Endometrial microvascular endothelial cells (primary cell): ENCODE results near the gene UBE4B. TPM values are rescaled to one million over a fixed set of nuclear protein-coding genes. Genes with fewer than 3 reads are reported as not detected.

Experiments used
- in situ Hi-C: cut with HindIII; loops from 2 replicates; pipeline ENCODE4 v1.10.0; 2017; ENCODE audit warnings: low sequenced_read_pairs, low pct_unique_long_range_greater_than_20kb; ENCODE audit errors: inconsistent ontology term
- total RNA-seq: library from RNA; depleted of rRNA; stranded (reverse); fragments of >200 nt; gene quantifications from one replicate; pipeline ENCODE4 v1.2.3, GENCODE V29; 2015; ENCODE audit errors: inconsistent ontology term

UBE4B gene
- total RNA-seq, 1 donor from 2014 or later: 40.1 TPM

GRCh38 chr1:10152709-10153284, 120.0 kb downstream of the UBE4B start:
- in situ Hi-C loops: no loop called here

DNA sequence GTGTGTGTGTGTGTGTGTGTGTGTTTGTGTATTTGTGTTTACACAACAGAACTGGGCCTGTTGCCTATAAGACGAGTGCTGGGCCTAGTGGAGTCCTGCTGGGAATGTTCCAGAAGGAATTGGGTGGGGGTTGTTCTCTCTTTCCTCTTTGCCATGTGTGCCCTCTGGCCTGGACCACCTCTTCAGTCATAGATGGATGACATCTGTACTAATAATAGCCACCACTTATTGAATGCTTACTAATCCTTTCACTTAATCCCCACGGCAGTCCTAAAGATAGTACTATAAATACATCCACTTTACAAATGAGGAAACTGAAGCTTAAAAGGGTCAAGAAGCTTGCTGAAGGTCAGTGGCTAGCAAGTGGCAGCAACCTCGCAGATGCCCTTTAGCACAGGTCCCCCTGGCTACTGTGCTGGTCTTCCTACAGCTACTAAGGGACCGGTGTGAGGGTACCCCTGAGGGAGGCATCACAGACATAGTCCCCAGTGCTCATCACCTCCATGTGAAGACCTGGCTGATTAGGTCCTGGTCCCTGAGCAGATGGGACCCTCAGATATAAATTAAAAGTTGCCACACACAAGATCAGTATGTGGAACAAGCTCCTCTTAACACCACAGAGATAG, 122.4 kb downstream of the UBE4B start:
- in situ Hi-C loops: no loop called here

DNA sequence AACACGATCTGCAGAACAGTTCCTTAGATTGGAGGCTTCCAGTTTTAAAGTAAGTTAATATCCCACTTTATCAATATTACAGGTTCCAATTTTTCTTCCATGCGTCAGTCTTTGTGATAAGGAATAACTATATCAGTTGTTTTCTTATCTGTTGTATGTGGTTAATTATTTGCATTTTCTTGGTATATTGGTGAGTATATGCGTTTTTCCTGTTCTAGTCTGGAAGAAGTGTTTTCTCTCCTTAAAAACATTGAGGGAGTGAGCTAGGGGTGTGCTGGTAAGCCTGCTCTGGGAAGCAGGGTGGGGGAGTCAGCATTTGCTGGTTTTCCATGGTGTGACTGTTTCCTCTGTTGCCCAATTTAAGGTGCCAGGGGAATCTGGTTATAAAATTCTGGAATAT, 127.4 kb downstream of the UBE4B start:
- in situ Hi-C loops: no loop called here

GRCh38 chr1:10160907-10161490, 128.2 kb downstream of the UBE4B start:
- in situ Hi-C loops: no loop called here

DNA sequence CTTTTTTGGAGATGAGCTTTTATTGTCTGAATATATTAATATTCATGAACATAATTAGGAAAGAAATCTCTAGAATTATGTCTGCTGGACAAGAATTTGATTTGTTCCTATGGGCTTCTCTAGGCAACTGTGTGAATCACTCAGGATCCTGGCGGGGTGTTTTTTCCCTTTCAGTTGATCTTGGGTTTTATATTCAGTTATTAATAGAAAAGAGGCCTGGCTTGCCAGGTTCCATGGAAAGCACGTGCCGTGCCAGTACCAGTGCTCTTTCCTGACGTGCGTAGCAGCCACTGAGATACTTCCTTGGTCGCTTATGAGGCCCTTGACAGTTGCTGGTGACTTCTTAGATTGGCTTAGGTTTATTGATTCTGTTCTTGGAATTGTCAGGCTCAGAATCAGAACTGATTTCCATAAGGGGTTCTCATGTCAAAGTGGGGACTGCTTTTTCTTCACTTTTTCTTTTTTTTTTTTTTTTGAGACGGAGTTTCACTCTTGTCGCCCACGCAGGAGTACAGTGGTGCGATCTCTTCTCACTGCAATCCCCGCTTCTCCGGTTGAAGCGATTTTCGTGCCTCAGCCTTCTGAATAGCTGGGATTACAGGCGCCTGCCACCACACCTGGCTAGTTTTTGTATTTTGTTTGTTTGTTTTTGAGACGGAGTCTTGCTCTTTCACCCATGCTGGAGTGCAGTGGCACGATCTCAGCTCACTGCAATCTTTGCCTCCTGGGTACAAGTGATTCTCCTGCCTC, 129.0 kb downstream of the UBE4B start:
- in situ Hi-C loops: no loop called here

DNA sequence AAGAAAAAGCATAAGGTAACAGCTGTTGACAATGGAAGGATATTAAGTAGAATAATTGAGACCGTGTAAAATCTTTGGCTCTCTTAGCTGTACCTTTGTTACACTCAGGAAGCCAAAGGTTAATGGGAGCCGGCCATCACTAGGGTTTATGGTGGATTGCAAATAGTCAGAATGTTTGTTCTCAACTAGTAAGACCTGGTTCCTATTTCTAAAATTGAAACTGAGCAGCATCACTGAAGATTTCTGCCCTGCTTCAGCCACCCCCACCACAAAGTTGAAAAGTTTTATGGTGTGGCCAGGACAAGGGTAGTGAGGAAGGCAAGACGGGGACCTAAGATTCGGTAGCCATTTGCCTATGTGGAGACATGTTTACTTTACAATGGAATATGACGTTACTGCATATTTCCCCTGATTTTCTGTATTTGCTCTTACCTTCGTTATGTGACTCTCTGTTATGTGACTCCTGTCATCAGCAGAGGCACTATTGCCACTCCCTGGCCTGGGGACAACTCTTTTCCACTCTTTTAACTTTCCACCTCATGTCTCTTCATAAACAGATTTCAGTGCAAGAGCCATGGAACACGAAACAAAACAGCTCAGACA, 136.3 kb downstream of the UBE4B start:
- in situ Hi-C loops: no loop called here

GRCh38 chr1:10170239-10170574, 137.4 kb downstream of the UBE4B start:
- in situ Hi-C loops: no loop called here

DNA sequence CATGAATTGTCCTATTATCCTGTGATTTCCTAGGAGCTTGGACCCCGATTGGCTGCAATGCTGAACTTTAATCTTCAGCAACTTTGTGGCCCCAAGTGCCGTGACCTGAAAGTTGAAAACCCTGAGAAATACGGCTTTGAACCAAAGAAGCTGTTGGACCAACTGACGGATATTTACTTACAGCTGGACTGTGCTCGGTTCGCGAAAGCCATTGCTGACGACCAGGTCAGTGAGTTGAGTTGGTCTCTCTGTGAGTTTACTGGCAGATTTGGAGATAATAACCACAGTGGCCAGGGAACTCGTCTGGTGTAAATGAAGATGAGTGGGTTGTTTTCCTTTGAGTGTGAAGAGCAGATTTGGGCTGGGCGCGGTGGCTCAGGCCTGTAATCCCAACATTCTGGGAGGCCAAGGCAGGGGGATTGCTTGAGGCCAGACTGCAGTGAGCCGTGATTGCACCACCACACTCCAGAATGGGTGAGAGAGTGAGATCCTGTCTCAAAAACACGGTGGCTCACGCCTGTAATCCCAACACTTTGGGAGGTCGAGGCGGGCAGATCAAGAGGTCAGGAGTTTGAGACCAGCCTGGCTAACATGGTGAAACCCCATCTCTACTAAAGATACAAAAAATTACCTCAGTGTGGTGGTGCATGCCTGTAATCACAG, 138.5 kb downstream of the UBE4B start:
- in situ Hi-C loops: no loop called here

DNA sequence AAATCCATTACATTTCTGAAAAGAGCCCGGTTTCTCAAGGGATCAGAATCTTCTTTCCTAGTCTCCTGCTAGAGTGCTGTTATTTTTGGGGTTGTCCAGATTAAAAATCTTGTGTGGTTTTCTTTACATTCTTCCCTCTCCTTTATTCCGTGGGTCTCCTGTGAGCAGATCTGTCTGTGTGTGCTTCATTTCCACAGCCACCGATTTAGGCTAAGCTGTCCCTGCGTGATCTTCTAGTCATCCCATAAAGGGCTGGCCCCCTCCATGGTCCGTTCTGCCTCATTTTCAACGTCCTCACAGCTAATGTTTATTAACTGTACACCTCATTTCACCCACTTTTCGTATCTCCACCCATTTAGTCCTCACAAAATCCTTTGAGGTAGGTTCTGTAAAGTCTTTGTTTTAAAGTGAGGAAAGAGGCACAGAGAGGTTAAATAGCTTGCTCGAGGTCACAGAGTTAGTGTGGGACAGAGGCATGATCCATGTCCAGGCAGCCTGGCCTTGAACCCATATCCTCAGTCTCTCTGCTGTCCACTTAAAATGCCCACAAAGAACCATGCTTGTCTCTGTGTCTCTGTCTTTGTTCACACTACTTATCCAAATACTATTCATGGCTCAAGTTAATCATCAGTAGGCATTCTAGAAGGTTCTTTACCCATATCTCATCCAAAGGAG, 139.4 kb downstream of the UBE4B start:
- in situ Hi-C loops: no loop called here

GRCh38 chr1:10173582-10173981, 140.8 kb downstream of the UBE4B start:
- in situ Hi-C loops: no loop called here

DNA sequence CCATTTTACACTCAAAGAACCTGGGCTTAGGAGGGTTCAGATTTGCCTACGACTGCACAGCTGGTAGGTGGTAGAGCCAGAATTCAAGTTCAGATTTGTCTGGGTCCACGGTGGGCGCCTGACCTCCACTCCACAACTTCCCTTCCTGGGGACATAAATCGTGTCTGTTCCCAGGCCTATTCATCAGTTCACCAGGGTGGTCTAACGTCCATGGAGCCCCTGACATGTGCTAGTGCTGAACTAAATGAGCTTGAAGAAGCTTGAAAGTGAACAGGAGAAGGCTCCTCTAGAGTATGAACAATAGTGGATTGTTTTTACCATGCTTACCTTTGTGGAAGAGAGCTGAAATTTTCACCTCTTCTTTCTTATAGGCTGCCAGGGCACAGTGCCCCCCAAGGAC, 145.1 kb downstream of the UBE4B start:
- in situ Hi-C loops: no loop called here

GRCh38 chr1:10178597-10179405, 146.0 kb downstream of the UBE4B start:
- in situ Hi-C loops: no loop called here

DNA sequence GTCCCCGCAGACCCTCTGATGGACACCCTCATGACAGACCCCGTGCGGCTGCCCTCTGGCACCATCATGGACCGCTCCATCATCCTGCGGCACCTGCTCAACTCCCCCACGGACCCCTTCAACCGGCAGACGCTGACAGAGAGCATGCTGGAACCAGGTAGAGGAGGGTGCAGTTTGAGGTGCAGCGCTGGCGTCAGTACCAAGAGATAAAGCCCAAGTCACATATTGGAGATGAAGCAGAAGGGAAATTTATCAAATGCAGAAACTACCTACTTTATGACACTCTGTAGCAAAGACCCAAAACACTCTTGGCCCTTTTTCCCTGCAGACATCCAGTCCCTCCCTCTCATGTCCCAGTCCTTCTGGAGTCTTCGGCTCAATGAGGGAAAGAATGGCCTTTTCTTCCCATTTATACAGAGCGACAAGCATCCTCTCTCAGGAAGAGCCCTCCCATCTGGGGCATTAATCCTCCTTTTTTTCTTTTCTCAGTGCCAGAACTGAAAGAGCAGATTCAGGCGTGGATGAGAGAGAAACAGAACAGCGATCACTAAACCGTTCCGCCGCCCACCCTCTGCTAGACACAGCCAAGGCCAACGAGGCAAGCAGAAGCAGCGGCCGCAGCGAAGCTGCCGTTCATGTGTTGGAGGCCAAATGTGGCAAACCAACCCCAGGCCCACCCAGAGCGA, 146.8 kb downstream of the UBE4B start:
- in situ Hi-C loops: no loop called here

GRCh38 chr1:10181154-10181553, 148.4 kb downstream of the UBE4B start:
- in situ Hi-C loops: no loop called here

DNA sequence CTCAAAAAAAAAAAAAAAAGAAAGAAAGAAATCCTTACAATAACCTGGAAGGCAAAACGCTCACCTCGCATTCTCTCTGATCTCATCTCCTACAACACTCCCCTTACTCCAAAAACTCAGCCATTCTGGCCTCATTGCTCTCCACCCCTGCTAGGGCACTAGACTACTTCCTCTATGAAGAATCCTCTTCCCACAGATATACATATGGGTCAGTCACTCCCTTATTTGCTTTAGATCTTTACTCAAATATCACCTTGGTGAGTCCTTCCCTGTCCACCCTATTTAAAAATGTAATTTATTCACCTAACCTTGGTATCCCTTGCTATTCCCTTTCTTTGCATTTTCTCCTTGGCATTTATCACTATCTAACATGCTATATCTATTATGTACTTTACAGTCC, 153.0 kb downstream of the UBE4B start:
- in situ Hi-C loops: no loop called here

- in situ Hi-C loops: no loop called here
These were observed 153.7 kb downstream of the UBE4B start for GRCh38 chr1:10186331-10187025.

GRCh38 chr1:10187026-10187334, 154.2 kb downstream of the UBE4B start:
- in situ Hi-C loops: no loop called here
